ENCODE data around the gene BRCA1.
"Not testable (repeated sequence)": the region's sequence is repeated elsewhere in the genome, so short reads cannot be mapped to it uniquely, and the experiment has no call there.

The BRCA1 gene

DNA sequence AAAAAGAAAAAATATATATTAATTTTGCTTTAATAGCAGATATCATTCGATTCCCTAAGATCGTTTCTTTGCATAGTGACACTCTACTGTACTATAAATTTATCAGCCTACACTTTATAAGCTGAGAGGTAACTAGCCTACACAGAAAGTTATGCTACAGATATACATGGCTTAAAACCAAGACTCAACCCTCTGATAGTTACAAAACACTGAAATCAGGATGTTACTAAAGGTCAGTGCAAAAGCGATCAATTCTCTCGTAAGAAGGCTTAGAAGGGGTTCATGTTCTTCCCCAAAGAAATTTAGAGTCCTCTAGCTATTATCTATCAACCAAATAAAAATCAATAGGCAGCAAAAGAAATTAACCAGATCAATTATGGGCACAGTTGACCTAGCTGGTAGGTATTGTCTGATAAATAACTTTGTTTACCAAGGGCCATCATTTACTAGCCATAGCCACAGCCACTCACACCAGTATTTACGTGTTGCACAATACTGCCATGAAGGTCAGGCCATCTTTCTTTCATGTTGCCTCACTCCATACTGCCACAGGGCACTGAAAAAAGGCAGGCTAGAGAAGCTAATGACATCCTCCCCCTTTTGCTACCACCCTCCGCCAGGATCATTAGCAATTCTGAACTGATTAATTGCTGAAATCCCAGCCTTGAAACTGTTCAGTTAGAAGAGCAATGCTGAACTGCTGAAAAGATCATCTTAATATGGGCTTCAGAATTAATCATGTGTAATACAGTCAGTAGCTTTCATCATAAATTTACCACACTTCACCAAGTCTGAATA is 56.4 kb downstream of the BRCA1 start:
- no peak for DNase-seq

DNA sequence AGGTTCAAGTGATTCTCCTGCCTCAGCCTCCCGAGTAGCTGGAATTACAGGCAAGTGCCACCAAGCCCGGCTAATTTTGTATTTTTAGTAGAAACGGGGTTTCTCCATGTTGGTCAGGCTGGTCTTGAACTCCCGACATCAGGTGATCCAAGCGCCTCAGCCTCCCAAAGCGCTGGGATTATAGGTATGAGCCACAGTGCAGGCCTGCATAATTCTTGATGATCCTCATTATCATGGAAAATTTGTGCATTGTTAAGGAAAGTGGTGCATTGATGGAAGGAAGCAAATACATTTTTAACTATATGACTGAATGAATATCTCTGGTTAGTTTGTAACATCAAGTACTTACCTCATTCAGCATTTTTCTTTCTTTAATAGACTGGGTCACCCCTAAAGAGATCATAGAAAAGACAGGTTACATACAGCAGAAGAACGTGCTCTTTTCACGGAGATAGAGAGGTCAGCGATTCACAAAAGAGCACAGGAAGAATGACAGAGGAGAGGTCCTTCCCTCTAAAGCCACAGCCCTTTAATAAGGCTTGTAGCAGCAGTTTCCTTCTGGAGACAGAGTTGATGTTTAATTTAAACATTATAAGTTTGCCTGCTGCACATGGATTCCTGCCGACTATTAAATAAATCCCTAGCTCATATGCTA is 62.1 kb downstream of the BRCA1 start:
- DNase-seq = no peak

DNA sequence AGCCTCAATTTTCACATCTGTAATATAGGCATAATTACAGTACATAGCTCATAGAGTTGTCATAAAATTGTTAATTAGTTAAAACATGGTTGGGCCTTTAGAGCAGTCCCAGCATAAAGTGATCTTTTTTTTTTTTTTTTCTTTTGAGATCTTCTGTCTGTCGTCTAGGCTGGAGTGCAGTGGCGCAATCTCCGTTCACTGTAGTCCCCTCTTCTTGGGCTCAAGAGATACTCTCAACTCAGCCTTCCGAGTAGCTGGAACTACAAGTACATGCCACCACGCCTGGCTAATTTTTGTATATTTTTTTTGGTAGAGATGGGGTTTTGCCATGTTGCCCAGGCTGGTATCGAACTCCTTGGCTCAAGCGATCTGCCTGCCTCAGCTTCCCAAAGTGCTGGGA is 69.1 kb downstream of the BRCA1 start:
- DNase-seq = no peak

DNA sequence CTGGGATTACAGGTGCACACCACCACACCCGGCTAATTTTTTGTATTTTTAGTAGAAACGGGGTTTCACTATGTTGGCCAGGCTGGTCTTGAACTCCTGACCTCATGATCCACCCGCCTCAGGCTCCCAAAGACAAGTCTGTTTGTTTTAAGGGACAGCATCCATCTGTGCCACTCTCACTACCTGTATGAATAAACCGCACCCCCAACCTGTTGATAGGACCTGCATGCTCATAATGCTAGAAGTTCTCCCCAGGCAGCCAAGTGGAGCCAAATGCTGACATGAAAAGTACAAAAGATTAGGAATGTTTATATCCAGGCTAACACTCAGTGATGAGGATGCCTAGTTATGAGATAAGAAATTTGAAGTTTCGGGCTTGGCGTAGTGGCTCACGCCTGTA is 72.2 kb downstream of the BRCA1 start:
- not testable (repeated sequence) for DNase-seq

DNA sequence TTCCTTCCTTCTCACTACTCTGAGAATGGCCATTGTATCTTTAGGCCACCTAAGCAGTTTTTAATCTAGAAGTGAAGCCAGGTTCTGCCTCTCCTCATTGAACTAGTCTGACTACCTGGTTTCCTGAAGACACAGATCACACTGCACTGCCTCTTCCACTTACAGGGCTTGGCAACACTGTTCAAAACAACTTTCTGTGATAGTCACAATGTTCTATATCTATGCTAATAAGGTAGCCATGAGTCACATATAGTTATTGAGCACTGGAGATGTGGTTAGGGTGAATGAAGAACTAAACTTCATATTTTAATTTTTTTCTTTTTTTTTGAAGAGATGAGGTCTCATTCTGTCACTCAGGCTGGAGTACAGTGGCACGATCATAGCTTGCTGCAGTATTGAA is 73.2 kb downstream of the BRCA1 start:
- no peak for DNase-seq

DNA sequence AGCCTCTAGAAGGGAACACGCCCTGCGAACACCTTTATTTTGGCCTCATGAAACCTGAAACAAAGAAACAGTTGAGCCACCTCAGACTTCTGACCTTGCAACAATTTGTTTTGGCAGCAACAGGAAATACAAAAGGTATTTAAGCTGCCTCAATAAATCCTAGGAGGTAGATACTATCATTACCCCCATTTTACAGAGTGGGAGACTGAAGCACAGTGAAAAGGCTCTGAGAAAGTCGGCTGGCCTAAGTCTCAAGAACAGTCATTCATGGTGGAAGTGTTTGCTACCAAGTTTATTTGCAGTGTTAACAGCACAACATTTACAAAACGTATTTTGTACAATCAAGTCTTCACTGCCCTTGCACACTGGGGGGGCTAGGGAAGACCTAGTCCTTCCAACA is 81.1 kb downstream of the BRCA1 start:
- DNase-seq = no peak

DNA sequence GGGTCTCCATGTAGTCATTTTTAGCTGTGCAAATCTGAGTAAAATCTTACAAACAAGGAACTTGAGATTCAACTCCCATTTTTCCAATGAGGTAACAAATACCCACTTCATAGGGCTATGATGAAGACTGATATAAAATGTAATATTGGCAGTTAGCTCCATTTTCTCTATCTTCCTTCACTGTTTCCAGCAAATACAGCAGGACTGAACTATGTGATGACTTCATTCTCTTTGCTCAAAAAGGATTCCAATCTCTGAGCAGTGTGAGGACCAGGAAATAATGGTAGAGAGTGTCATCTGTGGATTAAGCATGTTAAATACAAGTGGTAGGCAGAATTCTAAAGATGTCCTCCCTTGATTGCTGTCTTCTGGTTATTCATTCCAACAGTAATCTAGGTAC is 81.9 kb downstream of the BRCA1 start:
- DNase-seq = no peak

DNA sequence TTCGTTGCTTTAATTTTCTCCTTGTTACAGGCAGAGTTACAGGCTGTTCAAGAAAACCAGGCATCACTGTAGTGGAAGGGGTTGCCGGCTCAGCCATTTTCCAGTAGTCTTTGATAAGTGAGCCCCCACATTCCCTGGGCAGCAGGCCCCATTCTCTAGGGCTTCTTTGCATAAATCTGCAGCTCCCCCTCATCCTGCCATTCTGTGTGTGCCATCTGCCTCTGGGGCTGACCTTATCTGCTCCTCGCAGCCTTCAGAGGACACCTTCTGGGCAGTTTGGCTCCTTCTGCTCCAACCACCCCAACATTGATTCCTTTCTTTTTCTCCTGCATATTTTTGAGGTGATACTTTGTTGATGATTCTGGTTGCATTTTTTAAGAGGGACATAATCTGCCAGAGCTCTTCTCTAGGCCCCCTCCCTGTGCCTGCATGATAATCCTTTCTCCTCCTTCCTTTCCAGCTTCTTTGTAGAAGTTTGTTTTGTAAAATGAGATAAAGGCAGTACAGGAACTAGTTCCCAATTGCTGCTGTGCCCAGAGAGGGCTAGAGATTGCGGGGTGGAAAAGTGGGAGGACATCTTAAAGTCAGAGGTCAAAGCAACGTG is 83.0 kb downstream of the BRCA1 start:
- peak; percentile 74 for DNase-seq

DNA sequence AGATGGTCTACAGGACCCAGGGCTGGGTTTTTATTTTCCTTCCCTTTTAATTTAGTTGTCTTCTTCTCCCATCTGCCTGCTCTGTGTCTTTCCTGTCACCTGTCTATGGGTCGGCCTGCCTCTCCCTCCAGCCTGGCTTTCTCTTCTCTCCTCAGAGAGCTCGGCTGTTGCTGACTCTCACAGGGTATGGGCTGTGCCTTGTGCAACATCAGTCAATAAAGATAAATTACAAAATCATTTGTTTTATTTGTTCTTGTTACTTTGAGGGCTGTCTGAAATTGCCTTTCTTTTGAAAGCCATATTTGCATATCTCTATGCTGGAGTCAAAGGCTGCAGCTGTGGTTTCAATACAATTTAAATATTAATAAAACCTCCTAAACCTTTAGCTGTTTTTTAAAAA is 84.5 kb downstream of the BRCA1 start:
- no peak for DNase-seq

DNA sequence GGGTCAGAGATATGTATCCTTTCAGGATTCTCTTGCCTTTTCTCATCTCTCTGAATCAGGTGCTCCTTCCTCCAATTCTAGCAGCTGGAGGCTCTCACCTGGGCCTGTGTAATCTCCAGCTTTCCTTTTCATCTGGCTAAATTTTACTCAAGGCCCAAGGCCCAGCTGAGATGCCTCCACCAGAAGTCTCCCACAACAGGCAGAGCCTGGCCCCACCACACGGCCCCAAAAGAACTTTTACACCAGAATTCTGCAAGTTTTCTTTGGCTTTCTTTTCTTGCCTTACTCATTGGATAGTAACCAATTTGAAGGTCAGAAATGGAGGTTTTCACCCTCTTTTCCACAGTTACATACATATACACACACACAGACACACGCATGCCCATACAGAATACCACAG is 85.5 kb downstream of the BRCA1 start:
- DNase-seq = no peak

DNA sequence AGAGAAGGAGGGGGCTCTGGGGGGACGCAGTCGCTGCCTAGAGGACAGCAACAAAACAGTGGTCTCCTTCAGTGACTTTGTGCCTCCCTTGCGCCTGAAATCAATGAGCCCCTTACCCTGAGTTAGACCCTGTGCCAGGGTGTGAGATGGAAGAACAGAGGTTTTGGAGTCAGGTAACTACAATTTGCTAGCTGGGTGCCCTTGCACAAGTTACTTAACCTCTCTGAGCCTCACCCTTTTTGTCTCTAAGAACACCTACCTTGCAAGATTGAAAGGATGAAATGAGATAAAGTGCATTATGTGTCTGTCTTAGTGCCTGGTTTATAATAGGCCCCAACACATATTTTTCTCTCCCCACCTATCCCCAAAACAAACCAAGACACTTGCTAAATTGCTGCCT is 90.3 kb downstream of the BRCA1 start:
- DNase-seq = no peak

DNA sequence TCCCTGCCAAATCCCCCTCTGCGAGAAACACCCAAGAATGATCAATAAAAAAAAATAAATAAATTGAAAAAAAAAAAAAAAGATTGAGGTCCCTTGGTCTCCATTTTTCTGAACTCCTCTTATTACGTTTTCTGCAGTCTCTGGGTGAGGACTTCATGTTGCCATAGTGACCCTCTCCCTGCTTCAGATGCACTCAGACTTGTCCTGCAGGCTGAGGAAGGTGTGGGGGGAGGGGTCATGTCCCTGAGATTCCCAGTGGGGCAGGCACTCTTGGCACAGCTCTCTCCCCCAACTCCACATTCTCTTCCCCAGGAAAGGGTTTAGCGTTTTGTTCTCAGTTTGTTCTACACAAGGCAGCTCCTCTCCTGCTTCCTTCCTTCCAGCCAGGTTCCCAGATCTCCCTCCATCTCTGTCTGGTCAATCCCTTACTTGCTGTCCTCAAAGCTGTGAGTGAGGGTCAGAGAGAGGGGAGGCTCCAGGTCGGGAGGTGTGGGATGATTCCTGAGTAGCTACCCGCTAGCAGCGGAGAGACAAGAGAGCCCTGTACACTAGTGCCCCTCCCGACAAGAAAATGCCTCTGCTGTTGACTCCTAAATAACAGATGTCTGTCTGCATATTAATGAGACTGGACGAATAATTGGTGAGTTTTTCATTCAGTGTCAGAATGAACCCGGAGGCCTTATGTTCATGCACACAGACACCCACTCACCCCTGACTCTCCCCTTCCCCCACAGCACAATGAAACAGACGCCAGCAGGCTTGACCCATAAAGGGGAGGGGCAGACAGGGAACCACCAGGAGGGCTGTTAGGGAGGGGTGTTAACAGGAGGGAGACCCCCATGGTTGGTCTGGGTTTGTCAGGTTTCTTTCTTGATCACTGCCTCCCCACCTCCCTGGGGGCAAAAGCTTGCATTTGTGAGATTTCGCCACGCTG is 90.9 kb downstream of the BRCA1 start:
- no peak for DNase-seq

DNA sequence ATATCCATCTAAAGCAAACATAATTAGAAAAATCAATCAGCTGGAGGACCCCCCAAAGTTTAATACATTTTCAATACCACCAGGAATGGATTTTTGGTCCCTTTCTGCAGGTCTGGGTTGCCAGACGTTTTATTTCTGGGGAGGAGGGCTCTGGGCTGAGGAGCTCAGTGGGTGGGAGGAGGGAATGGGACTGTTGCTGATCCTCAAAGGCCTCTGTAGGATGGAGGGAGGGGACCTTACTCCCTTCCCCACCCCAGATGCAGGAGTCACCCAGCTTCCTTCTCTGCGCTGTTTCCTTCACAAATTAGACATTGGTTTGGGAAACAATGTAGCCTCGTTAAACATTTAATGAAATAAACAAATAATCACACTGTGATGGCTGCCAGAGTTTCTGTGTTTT is 93.5 kb downstream of the BRCA1 start:
- DNase-seq = no peak

DNA sequence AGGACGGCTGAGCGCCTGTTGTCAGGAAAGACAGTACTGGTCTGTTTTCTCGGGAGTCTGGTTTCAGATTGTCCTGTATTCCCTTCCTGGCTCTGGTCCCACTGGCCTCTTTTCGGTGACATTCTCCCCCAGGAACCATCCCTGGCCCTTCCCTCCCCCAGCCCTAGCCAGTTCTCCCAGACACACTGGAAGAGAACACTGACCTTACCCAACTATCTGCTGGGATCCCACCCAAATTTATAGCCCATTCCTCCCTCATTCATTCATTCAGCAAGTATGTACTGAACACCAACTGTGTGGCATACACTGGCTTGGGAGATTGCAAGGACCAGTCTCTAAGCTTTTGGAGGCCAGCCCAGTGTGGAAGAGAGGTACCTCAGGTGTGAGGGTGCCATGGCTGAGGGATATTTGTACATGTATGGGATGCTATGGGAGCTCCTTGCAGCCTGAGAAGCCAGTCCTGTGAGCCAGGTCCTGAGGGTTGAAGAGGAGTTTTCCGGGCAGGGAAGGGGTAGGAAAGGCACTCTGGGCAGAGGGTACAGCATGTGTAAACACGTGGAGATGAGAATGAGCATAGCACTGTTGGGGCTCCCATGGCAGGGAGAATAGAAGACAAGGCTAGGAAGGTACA is 94.9 kb downstream of the BRCA1 start:
- no peak for DNase-seq

DNA sequence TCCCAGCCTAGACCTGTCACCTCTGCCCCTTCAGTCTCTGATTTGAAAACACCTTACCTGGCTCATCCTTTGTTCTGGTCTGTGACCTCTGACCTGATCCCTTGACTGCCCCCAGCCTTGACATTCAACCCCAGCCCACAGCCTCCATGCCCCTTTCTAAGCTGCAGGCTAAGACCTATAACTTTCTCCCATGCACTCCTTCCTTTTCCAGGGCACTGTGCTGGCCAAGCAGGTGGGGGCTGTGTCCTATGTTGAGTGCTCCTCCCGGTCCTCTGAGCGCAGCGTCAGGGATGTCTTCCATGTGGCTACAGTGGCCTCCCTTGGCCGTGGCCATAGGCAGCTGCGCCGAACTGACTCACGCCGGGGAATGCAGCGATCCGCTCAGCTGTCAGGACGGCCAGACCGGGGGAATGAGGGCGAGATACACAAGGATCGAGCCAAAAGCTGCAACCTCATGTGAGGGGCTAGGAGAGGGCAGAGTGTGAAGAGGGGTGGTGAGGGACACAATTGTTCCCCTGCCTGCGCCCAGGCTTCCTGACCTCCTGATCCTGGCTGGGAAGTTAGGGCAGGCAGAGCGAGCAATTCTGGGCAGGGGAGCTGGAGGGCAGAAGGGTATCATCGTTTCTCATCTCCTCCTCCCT is 96.8 kb downstream of the BRCA1 start:
- no peak for DNase-seq

DNA sequence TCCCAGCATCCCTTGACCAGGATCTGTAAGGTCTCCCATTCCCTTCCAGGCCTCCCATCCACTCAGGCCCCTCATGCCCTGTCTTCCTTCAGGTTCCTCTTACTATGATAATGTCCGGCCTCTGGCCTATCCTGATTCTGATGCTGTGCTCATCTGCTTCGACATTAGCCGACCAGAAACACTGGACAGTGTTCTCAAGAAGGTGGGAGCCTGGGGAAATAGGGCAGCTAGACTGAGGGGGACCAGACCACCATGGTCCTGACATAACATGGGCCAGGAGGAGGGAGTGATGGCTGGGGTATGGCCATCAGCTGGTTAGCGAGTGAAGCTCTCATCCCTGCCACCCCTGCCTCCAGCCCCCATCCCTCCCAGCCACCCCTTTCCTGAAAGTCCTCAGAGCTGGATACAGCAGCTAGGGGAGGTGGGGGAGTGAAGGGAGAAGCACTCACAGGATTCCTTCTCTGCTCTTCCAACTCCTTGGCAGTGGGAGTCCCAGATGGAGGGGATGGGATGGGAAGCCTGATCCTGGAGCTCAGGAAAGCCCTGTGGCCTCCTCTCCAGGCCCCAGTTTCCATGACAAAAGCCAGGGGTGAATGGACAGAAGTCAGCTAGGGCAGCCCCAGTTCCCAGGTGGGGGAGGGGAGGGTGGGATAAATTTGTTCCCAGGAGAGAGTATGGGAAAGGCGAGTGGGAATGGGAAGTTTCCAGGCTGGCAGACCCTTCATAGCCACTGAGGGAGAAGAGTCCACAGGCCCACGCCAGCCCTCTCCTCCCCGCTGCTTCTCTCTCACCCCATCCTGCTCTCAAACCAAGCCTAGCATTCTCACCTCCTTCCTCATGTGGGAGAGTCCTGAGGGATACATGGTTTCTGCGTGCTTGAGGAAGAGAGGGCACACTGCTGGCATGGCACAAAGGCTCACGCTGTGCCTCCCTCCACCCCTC is 97.8 kb downstream of the BRCA1 start:
- DNase-seq = no peak

DNA sequence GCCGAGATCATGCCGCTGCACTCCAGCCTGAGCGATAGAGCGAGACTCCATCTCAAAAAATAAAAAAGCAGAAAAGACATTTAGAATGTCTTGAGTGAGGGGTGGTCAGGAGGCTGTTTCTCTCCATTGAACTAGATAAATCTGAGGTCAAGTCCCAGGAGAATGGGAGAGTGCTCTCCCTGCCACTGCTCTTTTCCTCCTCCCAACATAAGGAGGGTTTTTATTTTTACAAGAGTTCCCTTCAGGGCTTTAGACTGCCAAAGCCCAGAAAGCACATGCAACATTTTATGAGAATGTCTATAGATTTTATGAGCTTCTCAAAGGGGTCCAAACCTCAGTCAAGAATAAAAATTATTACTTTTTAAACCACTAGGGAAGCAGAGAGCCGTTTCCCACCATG is 98.6 kb downstream of the BRCA1 start:
- no peak for DNase-seq

DNA sequence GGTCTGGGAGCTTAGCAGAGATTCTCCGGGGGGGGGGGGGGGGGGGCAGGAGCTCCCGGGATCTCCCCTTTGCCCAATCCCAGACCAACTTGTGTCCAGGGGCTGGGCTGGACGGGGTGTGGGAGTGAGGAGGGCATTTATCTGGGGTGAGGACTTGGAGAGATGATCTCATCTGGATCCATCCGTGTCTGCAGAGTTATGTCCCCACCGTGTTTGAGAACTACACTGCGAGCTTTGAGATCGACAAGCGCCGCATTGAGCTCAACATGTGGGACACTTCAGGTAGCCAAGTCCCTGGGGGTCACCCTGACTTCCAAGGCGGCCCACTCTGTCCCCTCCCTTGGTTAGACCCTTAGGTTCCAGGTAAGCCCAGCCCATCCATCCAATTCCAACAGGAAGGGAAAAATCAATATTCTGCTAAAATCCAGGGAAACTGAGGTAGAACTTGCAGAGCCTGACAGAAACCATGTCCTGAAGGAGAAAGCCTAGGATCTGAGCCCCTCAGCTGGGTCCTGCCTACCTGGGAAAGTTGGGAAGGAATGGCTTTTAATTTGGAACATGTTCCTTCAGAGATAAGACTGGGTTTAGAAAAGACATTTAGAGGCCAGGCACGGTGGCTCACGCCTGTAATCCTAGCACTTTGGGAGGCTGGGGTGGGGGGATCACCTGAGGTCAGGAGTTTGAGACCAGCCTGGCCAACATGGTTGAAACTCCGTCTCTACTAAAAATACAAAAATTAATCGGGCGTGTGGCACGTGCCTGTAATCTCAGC is 99.2 kb downstream of the BRCA1 start:
- no peak for DNase-seq

DNA sequence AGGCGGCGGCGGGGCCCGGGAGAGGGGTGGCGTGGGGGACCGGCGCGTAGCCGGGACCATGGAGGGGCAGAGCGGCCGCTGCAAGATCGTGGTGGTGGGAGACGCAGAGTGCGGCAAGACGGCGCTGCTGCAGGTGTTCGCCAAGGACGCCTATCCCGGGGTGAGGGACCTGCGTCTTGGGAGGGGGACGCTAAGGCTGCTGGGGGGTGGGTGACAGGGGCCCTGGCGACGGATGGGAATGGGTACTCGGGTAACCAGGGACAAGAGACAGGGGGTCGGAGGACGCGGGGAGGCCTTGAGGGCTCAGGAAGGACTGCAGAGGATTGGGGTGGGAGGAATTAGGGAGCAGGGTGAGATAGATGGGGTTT is 99.9 kb downstream of the BRCA1 start:
- DNase-seq = no peak

Measured in hematopoietic multipotent progenitor cell treated with erythropoietin and hydrocortisone succinate and interleukin-3 and kit ligand, for 6 days (in vitro differentiated cells).